Panc1 (cell line): ENCODE measurements around the gene WDR20. TPM values are rescaled to one million over a fixed set of nuclear protein-coding genes. Genes with fewer than 3 reads are reported as not detected.

Source experiments
- ATAC-seq: fragments of 200-7000 bp; cut with Tn5 transposase; 2 replicates; pipeline ENCODE4 v1.9.1; 2020; ENCODE audit warnings: mild to moderate bottlenecking, moderate library complexity
- BruUV-seq: library from RNA; stranded (reverse); fragments of 400-500 nt; replicated peaks from 2 replicates; lab custom pipeline; 2021; lab: Mats Ljungman, UMichigan
- CTCF ChIA-PET: fragments of 300-600 bp; sonication (Branson Sonifier 250); formaldehyde crosslinking; loops from one replicate; lab custom pipeline; 2022; ENCODE audit warnings: antibody characterized with exemption; lab: Charles Lee
- POLR2A ChIA-PET: fragments of 300-600 bp; sonication (Branson Sonifier 250); formaldehyde crosslinking; loops from one replicate; lab custom pipeline; 2022; ENCODE audit warnings: antibody characterized with exemption; lab: Charles Lee
- DNase-seq: peaks from one replicate; pipeline ENCODE4 v3.0.0-alpha.2; 2010; ENCODE audit warnings: low read depth, low spot score
- H3K27ac ChIP-seq: 2 replicates; pipeline ENCODE4 v1.5.1; 2011; ENCODE audit warnings: mild to moderate bottlenecking, low read length, inconsistent platforms
- H3K27me3 ChIP-seq: fragments of 200-500 bp; sonication (Bioruptor generic); 2 replicates; pipeline ENCODE4 v1.6.0; 2014; ENCODE audit warnings: low read length, inconsistent platforms; ENCODE audit not compliant: control insufficient read depth, insufficient read depth
- H3K36me3 ChIP-seq: fragments of 200-500 bp; sonication (Bioruptor generic); 2 replicates; pipeline ENCODE4 v1.5.1; 2014; ENCODE audit warnings: inconsistent platforms, mild to moderate bottlenecking, low read length, moderate library complexity; ENCODE audit not compliant: control insufficient read depth, insufficient read depth
- H3K4me1 ChIP-seq: 2 replicates; pipeline ENCODE4 v1.5.1; 2011; ENCODE audit warnings: inconsistent platforms, mild to moderate bottlenecking, low read length, moderate library complexity; ENCODE audit not compliant: control insufficient read depth, insufficient read depth
- H3K4me3 ChIP-seq, 2 experiments: 2 replicates each; pipeline ENCODE4 v1.5.1; 2011 to 2012; ENCODE audit warnings: low read depth in 2 of 2, low read length in 2 of 2, mild to moderate bottlenecking in 2 of 2, inconsistent platforms in 1 of 2, moderate library complexity in 1 of 2
- H3K9me3 ChIP-seq: fragments of 200-500 bp; sonication (Bioruptor generic); 2 replicates; pipeline ENCODE4 v1.5.1; 2014; ENCODE audit warnings: low read depth, mild to moderate bottlenecking, inconsistent platforms, low read length, moderate library complexity; ENCODE audit not compliant: control insufficient read depth, insufficient read depth
- POLR2AphosphoS5 ChIP-seq: IDR thresholded peaks from 2 replicates; pipeline ENCODE4 v1.6.1; 2012; ENCODE audit warnings: mild to moderate bottlenecking, low read depth, low read length, moderate library complexity
- SIN3A ChIP-seq: IDR thresholded peaks from 2 replicates; pipeline ENCODE4 v1.6.1; 2012; ENCODE audit warnings: low read depth, mild to moderate bottlenecking, low read length, moderate library complexity, borderline replicate concordance; ENCODE audit not compliant: insufficient read depth
- TCF7L2 ChIP-seq: IDR thresholded peaks from 2 replicates; pipeline ENCODE4 v1.6.1; 2011; ENCODE audit warnings: mild to moderate bottlenecking, low read depth, low read length, inconsistent platforms
- in situ Hi-C: cut with HindIII; loops from 2 replicates; pipeline ENCODE4 v1.10.0; 2016; ENCODE audit warnings: low sequenced_read_pairs, low pct_unique_long_range_greater_than_20kb
- intact Hi-C: fragments of 100-400 bp; cut with micrococcal nuclease; formaldehyde crosslinking; loops from one replicate; pipeline ENCODE4 v1.10.0; 2022; ENCODE audit not compliant: unreplicated experiment
- total RNA-seq: library from RNA; stranded (reverse); gene quantifications from one replicate; pipeline ENCODE4 v1.2.1, GENCODE V29; 2021; ENCODE audit not compliant: unreplicated experiment
- TF ChIP-seq, protein P1 (sequence below): fragments of 450-650 bp; IDR thresholded peaks from 2 replicates; pipeline ENCODE4 v1.5.1; 2017; ENCODE audit warnings: mild to moderate bottlenecking
- TF ChIP-seq, protein P2 (sequence below), 2 experiments: IDR thresholded peaks; 2 replicates each; pipeline ENCODE4 v1.6.1; 2011 to 2012; ENCODE audit warnings: low read depth in 2 of 2, control low read depth in 1 of 2, low read length in 1 of 2, mild to moderate bottlenecking in 1 of 2, moderate library complexity in 1 of 2; ENCODE audit not compliant: insufficient read depth in 1 of 2

The WDR20 gene
- total RNA-seq, 1 experiment from 2014 or later, result 20.2 TPM

DNA sequence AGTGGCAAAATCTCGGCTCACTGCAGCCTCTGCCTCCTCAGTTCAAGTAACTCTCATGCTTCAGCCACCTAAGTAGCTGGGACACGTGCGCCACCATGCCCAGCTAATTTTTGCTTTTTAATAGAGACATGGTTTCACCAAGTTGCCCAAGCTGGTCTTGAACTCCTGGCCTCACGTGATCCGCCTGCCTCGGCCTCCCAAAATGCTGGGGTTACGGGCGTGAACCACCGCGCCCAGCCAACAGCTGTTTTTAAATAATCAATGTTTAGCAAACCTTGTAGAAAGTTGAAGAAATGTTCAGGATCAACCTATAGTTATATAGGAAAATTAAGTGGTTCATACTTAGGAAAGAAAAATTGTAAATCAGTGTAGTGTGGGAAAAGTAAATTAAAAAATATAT is 46.9 kb upstream of the WDR20 start:
- in situ Hi-C loops, result no loop called here
- no peak overlapping the region for H3K27ac ChIP-seq
- no peaks in the 10 kb centered on the region for H3K27me3 ChIP-seq
- intact Hi-C loops, result no loop called here
- no peak for DNase-seq
- POLR2A ChIA-PET, result interaction anchor here (0.6 to 0.7 kb wide), 2 partner anchors 32 to 50 kb away, joined by 4 to 5 read pairs; no protein-coding TSS in a partner anchor
- H3K9me3 ChIP-seq, result no peaks in the 10 kb centered on the region
- no peak for ATAC-seq
- no peaks in the 10 kb centered on the region for H3K36me3 ChIP-seq
- CTCF ChIA-PET, result no interaction called here
- no peak for TF ChIP-seq POLR2AphosphoS5
- TF ChIP-seq TCF7L2, result no peak
- TF ChIP-seq, protein P1, sequence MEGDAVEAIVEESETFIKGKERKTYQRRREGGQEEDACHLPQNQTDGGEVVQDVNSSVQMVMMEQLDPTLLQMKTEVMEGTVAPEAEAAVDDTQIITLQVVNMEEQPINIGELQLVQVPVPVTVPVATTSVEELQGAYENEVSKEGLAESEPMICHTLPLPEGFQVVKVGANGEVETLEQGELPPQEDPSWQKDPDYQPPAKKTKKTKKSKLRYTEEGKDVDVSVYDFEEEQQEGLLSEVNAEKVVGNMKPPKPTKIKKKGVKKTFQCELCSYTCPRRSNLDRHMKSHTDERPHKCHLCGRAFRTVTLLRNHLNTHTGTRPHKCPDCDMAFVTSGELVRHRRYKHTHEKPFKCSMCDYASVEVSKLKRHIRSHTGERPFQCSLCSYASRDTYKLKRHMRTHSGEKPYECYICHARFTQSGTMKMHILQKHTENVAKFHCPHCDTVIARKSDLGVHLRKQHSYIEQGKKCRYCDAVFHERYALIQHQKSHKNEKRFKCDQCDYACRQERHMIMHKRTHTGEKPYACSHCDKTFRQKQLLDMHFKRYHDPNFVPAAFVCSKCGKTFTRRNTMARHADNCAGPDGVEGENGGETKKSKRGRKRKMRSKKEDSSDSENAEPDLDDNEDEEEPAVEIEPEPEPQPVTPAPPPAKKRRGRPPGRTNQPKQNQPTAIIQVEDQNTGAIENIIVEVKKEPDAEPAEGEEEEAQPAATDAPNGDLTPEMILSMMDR, result no peak
- TF ChIP-seq, protein P2, sequence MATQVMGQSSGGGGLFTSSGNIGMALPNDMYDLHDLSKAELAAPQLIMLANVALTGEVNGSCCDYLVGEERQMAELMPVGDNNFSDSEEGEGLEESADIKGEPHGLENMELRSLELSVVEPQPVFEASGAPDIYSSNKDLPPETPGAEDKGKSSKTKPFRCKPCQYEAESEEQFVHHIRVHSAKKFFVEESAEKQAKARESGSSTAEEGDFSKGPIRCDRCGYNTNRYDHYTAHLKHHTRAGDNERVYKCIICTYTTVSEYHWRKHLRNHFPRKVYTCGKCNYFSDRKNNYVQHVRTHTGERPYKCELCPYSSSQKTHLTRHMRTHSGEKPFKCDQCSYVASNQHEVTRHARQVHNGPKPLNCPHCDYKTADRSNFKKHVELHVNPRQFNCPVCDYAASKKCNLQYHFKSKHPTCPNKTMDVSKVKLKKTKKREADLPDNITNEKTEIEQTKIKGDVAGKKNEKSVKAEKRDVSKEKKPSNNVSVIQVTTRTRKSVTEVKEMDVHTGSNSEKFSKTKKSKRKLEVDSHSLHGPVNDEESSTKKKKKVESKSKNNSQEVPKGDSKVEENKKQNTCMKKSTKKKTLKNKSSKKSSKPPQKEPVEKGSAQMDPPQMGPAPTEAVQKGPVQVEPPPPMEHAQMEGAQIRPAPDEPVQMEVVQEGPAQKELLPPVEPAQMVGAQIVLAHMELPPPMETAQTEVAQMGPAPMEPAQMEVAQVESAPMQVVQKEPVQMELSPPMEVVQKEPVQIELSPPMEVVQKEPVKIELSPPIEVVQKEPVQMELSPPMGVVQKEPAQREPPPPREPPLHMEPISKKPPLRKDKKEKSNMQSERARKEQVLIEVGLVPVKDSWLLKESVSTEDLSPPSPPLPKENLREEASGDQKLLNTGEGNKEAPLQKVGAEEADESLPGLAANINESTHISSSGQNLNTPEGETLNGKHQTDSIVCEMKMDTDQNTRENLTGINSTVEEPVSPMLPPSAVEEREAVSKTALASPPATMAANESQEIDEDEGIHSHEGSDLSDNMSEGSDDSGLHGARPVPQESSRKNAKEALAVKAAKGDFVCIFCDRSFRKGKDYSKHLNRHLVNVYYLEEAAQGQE (IDR thresholded peaks at IDR 0.05; ENCODE audit: insufficient read depth in 1 of 2, low read depth in 2 of 2, low read length in 1 of 2), result no peak
- TF ChIP-seq SIN3A, result no peak
- BruUV-seq, result no TSS peak
- H3K4me1 ChIP-seq, result peaks cover 12% of the 10 kb centered on the region
- H3K4me3 ChIP-seq, result no peak overlapping the region

DNA sequence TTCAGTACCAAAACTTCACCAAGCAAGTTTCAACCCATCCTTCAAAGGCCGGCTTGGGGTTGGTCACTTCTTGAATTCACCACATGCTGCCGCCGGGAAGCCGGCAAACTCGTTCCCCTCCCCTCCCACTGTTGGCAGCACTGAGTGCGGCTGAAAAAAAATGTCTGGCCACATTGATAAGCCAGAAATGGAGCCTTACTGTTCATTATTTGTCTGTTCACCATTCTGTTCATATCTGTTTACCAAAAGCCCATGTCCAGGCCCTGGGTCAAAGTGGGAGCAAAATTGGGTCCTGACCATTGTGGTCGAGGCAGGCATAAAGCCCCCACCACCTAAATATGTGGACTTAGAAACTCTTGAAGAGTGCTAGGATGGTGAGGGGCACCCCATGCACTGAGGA is 45.6 kb upstream of the WDR20 start:
- Histone ChIP-seq H3K27ac (no peak overlapping the region), H3K27me3 (no peaks in the 10 kb centered on the region), H3K4me3 (no peak overlapping the region), H3K4me1 (peaks cover 4% of the 10 kb centered on the region), H3K36me3 (no peaks in the 10 kb centered on the region), H3K9me3 (no peaks in the 10 kb centered on the region)
- in situ Hi-C loops (no loop called here), intact Hi-C loops (no loop called here)
- BruUV-seq, result no TSS peak
- ChIA-PET CTCF (no interaction called here), POLR2A (no interaction called here)
- TF ChIP-seq, protein P1, result no peak
- TF ChIP-seq SIN3A, result no peak
- TF ChIP-seq POLR2AphosphoS5, result no peak
- no peak for TF ChIP-seq TCF7L2
- TF ChIP-seq, protein P2 (IDR thresholded peaks at IDR 0.05; ENCODE audit: insufficient read depth in 1 of 2, low read depth in 2 of 2, low read length in 1 of 2), result no peak
- DNase-seq (no peak), ATAC-seq (no peak)
